NK-92 (cell line): ENCODE results near the gene FRYL.
"Not testable (repeated sequence)": the region's sequence is repeated elsewhere in the genome, so short reads cannot be mapped to it uniquely, and the experiment has no call there.

Experiments
- DNase-seq: peaks from one replicate; lab custom pipeline; 2025; ENCODE audit not compliant: unreplicated experiment; lab: John Stamatoyannopoulos, UW

Gene FRYL

DNA sequence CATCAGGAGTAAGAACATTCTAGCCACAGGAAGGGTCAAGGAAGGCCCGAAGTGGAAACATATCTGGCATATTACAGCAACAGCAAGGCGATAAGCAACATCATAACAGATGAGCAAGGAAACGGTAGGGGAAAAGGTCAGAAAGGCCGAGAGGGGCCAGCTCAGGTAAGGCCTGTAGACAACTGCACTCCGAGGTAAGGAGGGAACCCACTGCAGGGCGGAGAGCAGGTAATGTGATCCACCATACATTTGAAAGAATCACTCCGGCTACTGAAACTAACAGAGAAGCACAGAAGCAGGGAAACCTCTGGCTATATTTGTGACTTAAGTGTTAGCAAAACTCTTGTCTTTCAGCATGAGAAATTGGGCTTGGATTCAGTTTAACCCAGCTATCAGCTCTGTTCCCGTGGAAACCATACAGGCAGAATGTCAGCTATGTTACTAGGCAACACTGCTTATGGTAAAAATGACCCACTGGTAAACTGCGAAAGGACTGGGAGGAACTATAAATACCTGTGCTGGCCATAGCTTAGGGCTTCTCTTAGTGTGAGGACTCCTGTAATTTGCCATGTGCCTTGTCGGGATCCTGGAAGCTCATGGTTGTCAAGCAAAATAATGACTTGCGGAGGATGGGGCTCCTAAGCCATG, 31.0 kb downstream of the FRYL start:
- no peak for DNase-seq

DNA sequence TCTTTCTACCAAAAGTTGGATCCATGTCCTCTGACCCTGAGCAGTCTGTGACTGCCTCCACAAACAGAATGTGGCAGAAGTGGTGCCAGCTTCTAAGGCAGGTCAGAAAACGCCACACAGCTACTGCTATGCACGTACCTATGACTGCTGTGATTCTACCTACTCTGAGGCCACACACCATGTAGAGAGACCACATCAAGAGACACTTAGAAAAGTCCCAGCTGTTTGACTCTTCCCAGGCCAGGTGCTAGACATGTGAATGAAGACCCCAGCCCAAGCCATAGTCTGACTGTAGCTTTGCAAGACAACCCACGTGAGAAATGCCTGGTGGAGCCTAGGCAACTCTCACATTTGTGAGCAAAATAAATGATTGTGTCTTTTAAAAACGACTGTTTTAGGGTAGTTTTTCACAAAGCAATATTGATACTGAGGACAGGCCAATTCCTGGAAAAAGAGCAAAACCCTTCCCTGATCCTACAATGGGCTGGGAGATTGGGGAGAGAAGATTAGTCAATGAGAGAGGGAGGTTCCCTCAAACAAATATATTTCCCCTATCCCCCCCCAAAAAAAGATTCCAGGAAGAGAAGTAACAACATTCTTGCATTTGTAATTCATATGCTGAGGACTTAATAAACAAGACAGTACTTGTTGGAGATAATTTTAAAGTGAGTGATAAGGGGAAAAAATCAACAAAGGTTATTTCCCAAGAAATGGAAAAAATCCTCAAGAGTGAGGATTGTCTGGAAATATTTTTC, 33.3 kb downstream of the FRYL start:
- DNase-seq = no peak

DNA sequence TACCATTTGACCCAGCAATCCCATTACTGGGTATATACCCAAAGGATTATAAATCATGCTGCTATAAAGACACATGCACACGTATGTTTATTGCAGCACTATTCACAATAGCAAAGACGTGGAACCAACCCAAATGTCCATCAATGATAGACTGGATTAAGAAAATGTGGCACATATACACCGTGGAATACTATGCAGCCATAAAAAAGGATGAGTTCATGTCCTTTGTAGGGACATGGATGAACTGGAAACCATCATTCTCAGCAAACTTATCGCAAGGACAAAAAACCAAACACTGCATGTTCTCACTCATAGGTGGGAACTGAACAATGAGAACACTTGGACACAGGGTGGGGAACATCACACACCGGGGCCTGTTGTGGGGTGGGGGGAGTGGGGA, 34.9 kb downstream of the FRYL start:
- not testable (repeated sequence) for DNase-seq

DNA sequence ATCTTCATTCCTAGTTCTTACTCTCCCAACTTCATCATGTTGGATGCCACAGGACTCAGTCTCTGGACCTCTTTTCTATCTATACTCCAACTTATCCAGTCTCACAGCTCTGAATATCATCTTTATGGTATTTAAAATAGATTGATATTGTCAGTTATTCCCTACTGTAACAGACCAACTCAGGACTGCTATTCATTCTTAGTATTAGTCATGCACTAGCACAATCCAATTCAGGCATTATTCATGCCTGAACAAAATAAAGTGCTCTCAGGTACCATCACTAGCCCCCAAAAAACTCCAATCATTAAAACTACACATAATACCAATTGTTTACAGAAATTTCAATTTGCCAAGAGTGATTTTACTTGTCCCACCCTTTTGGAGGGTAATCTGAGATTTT, 37.7 kb downstream of the FRYL start:
- DNase-seq = no peak

DNA sequence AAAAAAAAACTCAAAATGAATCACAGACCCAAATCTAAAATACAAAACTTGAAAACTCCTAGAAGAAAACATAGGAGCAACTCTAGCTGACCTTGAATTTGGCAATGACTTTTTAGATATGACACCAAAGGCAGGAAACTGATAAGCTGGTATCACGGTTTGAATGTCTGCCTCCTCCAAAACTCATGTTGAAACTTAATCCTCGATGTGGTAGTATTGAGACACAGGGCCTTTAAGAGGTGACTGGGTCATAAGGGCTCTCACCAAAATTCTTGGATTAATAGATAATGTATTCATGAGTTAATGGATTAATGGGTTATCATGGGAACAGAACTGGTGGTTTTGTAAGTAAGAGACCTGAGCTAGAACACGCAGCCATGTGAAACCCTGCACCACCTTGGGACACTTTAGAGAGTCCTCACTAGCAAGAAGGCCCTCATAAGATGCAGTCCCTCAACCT, 40.5 kb downstream of the FRYL start:
- DNase-seq = no peak

DNA sequence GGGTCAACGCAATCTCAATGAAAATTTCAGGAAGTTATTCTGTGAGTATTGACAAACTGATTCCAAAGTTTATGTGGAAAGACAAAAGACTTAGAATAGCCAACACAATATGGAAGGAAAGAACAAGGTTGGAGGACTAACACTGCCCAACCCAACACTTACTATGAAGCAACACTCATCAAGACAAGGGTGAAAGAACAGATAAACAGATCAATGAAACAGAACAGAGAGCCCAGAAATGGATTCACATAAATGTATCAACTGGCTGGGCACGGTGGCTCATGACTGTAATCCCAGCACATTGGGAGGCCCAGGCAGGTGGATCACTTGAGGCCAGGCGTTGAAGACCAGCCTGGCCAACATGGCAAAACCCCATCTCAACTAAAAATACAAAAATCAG, 41.2 kb downstream of the FRYL start:
- DNase-seq = no peak

DNA sequence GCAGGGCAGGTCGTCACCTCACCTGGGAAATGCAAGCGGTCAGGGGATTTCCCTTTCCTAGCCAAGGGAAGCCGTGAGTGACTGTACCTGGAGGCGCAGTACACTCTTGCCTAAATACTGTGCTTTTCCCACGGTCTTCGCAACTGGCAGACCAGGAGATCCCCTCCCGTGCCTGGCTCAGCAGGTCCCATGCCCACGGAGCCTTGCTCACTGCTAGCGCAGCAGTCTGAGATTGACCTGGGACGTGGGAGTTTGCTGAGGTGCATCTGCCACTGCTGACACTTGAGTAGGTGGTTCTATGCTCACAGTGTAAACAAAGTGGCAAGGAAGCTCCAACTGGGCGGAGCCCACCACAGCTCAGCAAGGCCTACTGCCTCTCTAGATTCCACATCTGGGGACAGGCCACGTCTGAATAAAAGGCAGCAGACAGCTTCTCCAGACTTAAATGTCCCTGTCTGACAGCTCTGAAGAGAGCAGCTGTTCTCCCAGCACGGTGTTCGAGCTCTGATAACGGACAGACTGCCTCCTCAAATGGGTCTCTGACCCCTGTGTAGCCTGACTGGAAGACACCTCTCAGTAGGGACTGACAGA, 51.1 kb downstream of the FRYL start:
- not testable (repeated sequence) for DNase-seq

DNA sequence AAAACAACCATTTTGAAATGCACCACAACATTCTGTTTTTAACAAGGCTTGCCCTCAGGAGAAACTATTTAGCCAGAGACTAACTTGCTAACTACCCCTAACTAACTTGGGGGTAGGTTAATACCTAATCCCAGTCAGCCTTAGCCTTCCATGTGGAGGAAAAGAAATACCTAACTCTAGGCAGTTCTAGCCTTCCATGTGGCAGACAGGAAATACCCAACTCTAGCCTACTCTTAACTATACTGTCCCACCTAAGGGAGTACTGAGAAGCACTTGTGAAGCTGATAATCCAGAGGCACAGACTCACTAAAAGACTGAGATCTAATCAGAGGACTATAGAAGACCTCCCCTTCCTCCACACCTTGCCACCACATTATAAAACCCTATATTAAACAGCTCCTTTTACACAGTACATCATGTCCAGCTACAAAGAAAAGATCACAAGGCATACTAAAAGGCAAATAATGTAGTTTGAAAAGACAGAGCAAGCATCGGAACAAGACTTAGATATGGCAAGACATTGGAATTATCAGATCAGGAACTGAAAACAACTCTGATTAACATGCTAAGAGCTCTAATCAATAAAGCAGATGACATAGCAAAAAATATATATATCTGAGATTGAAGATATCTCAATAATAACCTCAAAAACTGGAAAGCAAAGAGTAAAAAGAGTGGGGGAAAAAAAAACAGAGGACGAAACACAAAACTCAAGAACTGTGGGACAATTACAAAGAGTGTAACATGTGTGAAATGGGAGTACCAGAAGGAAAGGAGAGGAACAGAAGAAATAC, 52.2 kb downstream of the FRYL start:
- no peak for DNase-seq

DNA sequence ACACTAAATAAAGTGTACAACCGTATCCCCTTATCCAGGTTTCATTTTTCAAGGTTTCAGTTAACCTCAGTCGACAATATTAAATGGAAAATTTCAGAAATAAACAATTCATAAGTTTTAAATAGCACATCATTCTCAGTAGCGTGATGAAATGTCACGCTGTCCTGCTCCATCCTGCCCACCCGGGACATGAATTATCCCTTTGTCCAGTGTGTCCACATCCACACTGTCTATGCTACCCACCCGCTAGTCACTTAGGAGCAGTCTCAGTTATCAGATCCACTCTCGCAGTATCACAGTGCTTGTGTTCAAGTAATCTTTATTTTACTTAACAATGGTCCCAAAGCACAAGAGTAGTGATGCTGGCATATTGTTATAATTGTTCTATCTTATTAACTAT, 54.7 kb downstream of the FRYL start:
- DNase-seq = no peak

DNA sequence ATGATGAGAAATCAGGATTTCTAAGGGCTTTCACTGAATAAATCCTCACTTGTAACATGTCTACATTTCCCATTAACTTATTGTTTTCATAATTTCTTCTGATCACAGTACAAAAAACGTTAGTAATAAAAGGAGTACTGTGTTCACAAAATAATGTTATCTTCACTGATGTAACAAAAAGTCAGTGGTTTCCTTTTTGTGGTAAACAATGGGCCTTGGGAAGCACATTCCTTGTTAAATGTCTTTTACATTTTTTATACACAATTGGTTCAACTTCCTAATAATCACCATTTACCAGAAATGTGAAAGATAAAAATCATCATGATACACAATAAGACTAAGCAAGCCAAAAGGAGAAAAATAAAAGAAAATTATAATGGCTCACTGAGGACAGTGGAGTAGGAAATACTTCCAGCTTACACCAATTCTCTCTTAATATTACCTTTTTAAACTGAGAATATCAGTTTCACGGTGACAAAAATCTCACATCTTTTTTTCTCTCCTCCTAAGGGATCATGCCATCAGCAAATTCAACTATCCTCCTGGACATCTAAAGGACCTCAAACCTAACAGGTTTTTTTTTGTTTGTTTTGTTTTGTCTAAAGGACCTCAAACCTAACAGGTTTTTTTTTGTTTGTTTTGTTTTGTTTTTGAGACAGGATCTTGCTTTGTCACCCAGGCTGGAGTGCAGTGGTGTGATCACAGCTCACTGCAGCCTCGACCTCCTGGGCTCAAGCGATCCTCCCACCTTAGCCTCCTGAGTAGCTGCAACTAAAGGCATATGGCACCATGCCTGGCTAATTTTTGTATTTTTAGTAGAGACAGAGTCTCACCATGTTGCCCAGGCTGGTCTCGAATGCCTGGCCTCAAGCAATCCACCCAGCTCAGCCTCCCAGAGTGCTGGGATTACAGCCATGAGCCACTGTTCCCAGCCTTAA, 57.3 kb downstream of the FRYL start:
- no peak for DNase-seq

DNA sequence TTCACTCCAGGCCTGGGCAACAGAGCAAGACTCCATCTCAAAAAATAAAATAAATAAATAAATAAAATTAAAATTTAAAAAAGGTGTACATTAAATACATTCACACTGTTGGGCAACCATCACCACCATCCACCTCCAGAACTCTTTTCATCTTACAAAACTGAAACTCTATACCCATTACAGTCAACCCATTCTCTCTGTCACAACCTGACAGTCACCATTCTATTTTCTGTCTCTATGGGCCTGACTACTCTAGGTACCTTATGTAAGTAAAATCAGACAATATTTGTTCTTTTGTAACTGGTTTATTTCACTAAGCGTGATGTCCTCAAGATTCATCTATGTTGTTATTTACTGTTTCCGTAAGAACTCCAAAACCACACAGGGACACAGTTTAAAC, 59.6 kb downstream of the FRYL start:
- no peak for DNase-seq

DNA sequence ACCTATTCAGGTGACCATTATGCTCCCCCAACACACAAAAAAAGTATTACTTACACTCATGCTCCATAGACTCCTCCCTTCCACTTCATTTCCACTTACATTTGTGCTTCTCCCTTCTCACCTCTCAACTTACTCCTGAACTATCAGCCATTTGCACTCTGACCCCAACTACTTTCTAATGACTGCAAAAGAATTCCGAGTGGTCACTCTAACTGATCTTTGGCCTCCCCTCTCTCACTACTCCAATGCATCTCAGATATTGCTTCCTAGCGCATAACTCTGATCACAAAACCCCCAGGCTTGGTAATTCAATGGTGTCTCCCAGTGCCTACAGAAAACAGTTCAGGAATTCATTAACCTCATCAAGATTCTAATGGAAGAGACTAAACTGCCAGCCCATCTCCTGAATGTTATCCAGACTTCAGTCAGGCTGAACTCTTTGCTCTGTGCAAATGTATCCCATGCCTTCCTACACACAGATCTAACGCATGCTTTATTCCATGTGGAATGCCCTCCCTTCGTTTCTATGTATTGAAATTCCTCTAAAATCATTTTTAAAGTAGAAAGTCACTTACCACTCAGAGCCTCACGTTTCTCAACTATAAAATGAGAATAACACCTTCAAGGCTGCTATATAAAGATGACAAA, 61.1 kb downstream of the FRYL start:
- no peak for DNase-seq

DNA sequence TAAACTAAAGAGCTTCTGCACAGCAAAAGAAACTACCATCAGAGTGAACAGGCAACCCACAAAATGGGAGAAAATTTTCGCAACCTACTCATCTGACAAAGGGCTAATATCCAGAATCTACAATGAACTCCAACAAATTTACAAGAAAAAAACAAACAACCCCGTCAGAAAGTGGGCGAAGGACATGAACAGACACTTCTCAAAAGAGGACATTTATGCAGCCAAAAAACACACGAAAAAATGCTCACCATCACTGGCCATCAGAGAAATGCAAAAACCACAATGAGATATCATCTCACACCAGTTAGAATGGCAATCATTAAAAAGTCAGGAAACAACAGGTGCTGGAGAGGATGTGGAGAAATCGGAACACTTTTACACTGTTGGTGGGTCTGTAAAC, 63.8 kb downstream of the FRYL start:
- not testable (repeated sequence) for DNase-seq

DNA sequence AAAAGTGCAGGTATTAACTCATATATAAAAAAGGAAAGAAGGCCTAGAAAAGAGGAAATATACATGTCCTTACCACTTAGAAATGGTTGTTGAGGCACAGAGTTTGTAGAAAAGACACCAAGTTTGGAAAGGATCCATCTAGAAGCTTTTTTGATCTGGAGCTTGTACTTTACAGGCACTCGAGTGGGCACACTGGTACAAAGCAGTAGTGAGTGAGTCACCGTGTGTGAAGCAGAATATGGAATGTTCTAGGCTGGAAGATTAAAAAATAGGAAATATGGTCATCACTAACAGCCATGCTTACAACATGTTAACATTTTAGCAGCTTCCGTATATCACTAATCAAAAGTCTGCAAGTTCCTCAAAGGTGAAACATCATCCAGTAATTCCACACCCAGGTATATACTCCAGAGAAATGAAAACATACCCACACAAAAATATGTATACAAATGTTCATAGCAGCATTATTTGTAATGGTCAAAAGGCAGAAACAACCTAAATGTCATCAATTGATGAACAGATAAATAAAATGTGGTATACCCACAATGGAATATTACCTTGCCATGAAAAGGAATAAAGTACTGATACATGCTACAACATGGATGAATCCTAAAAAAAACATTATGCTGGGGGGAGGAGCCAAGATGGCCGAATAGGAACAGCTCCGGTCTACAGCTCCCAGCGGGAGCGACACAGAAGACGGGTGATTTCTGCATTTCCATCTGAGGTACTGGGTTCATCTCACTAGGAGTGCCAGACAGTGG, 69.5 kb downstream of the FRYL start:
- no peak for DNase-seq

DNA sequence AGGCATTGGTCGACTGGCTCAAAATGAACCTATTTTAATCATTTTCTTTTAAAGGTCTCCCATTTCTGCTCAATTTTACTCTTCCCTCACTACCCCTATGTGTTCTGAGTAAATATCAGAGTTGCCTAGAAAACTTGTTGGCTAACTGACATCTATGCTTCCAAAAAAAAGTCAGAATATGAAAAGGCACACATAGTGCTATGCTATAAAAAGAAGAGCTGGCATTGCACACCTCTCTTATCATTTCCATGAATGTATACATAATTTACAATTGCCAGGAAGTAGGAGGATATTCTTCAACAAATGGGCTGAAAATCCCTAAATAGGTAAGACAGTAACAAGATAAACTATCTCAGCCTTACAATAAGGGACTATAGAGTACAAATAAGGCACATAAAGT, 70.2 kb downstream of the FRYL start:
- no peak for DNase-seq

DNA sequence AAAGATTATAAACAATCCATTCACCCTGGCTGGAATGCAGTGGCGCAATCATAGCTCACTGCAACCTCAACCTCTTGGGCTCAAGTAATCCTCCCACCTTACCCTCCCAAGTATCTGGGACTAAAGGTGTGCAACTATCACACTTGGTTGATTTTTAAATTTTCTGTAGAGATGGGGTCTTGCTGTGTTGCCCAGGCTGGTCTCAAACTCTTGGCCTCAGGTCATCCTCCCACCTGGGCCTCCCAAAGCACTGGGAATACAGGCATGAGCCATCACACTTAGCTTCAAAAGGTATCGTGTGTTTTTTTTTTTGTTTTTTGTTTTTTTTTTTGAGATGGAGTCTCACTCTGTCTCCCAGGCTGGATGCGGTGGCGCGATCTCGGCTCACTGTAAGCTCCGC, 71.5 kb downstream of the FRYL start:
- DNase-seq = no peak

DNA sequence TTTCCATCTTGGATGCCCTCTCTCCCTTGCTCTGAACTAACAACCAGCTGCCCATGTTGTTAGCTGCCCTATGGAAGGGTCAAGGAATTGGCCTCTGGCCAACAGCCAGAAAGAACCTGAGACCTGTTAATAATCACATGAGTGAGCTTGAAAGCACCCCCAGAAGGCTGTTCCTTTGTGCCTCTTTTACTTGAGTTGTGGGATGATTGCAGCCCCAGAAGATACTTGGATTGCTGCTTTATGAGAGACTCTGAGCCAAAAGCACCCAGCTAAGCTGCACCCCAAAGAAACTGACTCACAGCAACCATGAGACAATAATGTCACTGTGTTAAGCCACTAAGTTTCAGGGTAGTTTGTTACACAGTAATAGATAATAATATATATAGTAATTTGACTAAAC, 73.3 kb downstream of the FRYL start:
- no peak for DNase-seq

DNA sequence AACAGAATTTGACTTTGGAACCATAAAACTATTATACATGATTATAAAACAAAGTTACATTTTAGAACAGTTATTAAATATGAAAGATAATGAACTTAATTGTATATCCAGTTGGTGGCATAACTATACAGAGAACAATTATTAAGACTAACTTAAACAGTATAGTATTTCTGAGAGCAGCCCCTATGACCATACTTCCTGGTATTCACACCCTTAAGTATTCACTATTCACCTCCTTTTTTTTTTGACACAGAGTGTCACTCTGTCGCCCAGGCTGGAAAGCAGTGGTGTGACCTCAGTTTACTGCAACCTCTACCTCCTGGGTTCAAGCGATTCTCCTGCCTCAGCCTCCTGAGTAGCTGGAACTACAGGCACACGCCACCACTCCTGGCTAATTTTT, 74.5 kb downstream of the FRYL start:
- no peak for DNase-seq

DNA sequence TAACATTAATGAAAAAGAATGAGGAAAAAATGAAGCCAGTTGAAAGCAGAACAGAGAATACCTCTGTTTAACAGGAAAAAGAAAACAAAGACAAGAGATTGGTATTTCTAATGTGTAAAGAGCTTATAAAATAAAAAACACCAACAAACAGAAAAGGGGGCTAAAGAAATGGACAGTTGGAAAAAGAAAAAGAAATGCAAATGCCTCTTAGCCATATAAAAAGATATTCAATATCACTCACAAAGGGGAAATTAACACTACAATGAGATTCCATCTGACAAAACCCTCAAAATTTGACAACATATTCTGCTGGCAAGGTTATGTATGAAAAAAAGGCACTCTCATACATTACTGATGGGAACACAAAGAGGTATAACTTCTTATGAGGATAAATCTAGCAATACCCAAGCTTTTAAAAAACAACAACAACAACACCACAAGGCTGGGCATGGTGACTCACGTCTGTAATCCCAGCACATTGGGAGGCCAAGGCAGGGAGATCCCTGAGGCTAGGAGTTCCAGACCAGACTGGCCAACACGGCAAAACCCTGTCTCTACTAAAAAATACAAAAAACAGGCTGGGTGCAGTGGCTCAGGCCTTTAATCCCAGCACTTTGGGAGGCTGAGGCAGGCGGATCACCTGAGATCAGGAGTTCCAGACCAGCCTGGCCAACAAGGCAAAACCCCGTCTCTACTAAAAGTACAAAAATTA, 75.8 kb downstream of the FRYL start:
- DNase-seq = no peak
